Common myeloid progenitor, CD34-positive (primary cell): Measurements from ENCODE around the gene DEDD2.

Source experiments
- CTCF ChIA-PET: fragments of 350-600 bp; sonication (Branson Sonifier 250); formaldehyde crosslinking; loops from one replicate; lab custom pipeline; 2021; ENCODE audit warnings: antibody characterized with exemption; lab: Charles Lee
- POLR2A ChIA-PET: fragments of 350-600 bp; sonication (Branson Sonifier 250); formaldehyde crosslinking; loops from one replicate; lab custom pipeline; 2021; ENCODE audit warnings: antibody characterized with exemption; lab: Charles Lee
- DNase-seq, 3 donors: peaks; one replicate each; pipeline versions ENCODE4 v3.0.0 to v3.0.0-alpha.2; 2013
- H3K27ac ChIP-seq, 2 experiments: 1 replicate in 1 of 2; 2 replicates in 1 of 2; pipeline ENCODE4 v1.7.0; 2013; ENCODE audit warnings: inconsistent platforms in 2 of 2, low read length in 2 of 2, mild to moderate bottlenecking in 2 of 2, low read depth in 1 of 2, moderate library complexity in 1 of 2; ENCODE audit not compliant: severe bottlenecking in 2 of 2, insufficient read depth in 1 of 2, poor library complexity in 1 of 2
- H3K27me3 ChIP-seq, 5 experiments: replicated peaks in 2 of 5; 1 replicate in 3 of 5; 2 replicates in 2 of 5; pipeline versions ENCODE4 v1.6.1 to v1.7.0; 2013; ENCODE audit warnings: low read length in 4 of 5, mild to moderate bottlenecking in 2 of 5, moderate library complexity in 2 of 5, inconsistent platforms in 1 of 5; ENCODE audit not compliant: insufficient read depth in 5 of 5, control insufficient read depth in 4 of 5
- H3K36me3 ChIP-seq, 4 experiments: 1 replicate in 2 of 4; 2 replicates in 2 of 4; pipeline versions ENCODE4 v1.6.1 to v1.7.0; 2013; ENCODE audit warnings: low read length in 3 of 4, control low read depth in 1 of 4, mild to moderate bottlenecking in 1 of 4; ENCODE audit not compliant: control insufficient read depth in 4 of 4, insufficient read depth in 4 of 4
- H3K4me1 ChIP-seq, 4 experiments: 1 replicate in 3 of 4; 2 replicates in 1 of 4; pipeline versions ENCODE4 v1.6.1 to v1.7.1; 2013; ENCODE audit warnings: low read length in 3 of 4, mild to moderate bottlenecking in 3 of 4, control low read depth in 1 of 4, inconsistent platforms in 1 of 4, moderate library complexity in 1 of 4; ENCODE audit not compliant: control insufficient read depth in 4 of 4, insufficient read depth in 4 of 4; ENCODE audit errors: control extremely low read depth in 1 of 4
- H3K4me3 ChIP-seq, 7 experiments: 1 replicate in 4 of 7; 2 replicates in 3 of 7; pipeline versions ENCODE4 v1.5.1 to v1.7.0; 2013; ENCODE audit warnings: mild to moderate bottlenecking in 7 of 7, low read length in 6 of 7, moderate library complexity in 6 of 7, inconsistent platforms in 2 of 7, low read depth in 2 of 7, control low read depth in 1 of 7; ENCODE audit not compliant: insufficient read depth in 4 of 7, control insufficient read depth in 1 of 7; ENCODE audit errors: extremely low read depth in 1 of 7
- H3K9me3 ChIP-seq, 5 experiments: 1 replicate in 4 of 5; 2 replicates in 1 of 5; pipeline versions ENCODE4 v1.6.1 to v1.7.1; 2013; ENCODE audit warnings: low read length in 4 of 5, mild to moderate bottlenecking in 2 of 5, inconsistent platforms in 1 of 5, low read depth in 1 of 5, moderate library complexity in 1 of 5; ENCODE audit not compliant: control insufficient read depth in 4 of 5, insufficient read depth in 2 of 5; ENCODE audit errors: control extremely low read depth in 1 of 5
- WGBS: methylation state at CpG from one replicate; pipeline ENCODE4 v1.1.5; 2013; ENCODE audit not compliant: insufficient coverage; 5-methylcytosine and 5-hydroxymethylcytosine counted together

Gene DEDD2

DNA sequence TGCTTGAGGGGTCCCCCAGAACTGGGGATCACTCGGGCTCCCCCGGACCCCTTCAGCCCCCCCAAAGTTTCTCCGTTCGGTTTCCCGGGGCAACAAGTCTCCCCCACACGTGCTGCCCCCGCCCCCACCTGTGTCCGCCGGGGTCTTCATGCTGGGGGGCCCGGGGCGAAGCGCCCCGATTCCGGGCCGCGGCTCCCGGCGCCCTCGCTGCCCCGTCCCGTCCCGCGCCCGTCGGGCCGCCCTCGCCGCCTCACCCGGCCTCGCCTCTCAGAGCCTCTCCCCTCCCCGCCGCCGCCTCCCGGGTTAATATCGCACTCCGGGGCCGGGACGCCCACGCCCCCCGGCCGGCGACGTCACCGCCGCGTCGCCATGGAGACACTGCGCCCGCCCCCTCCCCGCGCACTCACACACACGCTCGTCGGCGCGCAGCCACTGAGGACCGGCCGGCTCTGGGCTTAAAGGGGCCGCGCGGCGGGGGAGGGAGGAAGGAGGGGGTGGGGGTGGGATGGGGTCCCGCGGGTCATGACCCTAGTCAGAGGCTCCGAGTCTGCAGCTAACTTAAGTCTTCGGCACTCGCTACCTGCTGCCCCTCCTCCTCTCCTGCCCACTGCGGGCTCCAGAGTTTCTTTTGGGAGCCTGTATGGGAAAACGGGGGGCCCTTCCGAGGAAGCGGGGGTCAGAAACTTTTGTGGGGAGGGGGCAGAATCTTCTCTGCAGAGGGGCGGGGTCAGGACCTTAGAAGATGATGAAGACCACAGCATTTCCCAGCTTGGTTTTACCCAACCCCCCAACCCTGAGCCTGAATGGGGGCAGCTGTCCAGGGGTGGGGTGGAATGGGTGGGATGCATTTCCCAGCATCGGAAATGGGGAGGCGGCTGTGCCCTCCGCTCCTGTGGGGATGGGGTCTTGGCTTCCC is 37.6 kb upstream of the DEDD2 start, which contains the start of gene ERF:
ERF (minus strand) TSS at position 279 of the 916 bp plus-strand sequence; CDS start at position 150, 129 bp downstream.
- peak within 1 kb of the TSS; percentile 84 to 96 (median 89) for H3K4me3 ChIP-seq
- peak; percentile 89 to 95 (median 94) for DNase-seq
- ChIA-PET POLR2A (interaction anchor here (0.8 to 1.5 kb wide), 4 partner anchors 12 to 16 kb away, joined by 3 to 4 read pairs (median 4); partner anchors contain the start of gene CIC), CTCF (interaction anchor here (0.6 to 3.0 kb wide), 4 partner anchors 12 to 304 kb away, joined by 3 to 13 read pairs (median 4); no protein-coding TSS in a partner anchor)
- WGBS = 0% methylated on average over 22 of the region's 75 CpGs
- H3K27ac ChIP-seq = peak within 1 kb of the TSS; percentile 74 to 89
- no peaks in the 10 kb centered on the region for H3K9me3 ChIP-seq
- H3K4me1 ChIP-seq = peaks cover 0 to 45% (median 41%) of the 10 kb centered on the region in 4 experiments
- H3K27me3 ChIP-seq = no peaks in the 10 kb centered on the region
- H3K36me3 ChIP-seq = peaks cover 0 to under 1% (median under 1%) of the 10 kb centered on the region in 4 experiments

- WGBS = 0% methylated on average over 38 of the region's 70 CpGs
- DNase-seq = peak; percentile 81 to 90 (median 88)
- H3K4me3 ChIP-seq = peak overlapping the region; percentile 84 to 96 (median 89)
- peaks cover 0 to 51% (median 46%) of the 10 kb centered on the region in 4 experiments for H3K4me1 ChIP-seq
- no peaks in the 10 kb centered on the region for H3K27me3 ChIP-seq
- H3K9me3 ChIP-seq = no peaks in the 10 kb centered on the region
- H3K36me3 ChIP-seq = peaks cover 0 to 9% (median 5%) of the 10 kb centered on the region in 4 experiments
- H3K27ac ChIP-seq = peak overlapping the region; percentile 74 to 89
- ChIA-PET CTCF (no interaction called here), POLR2A (interaction anchor here (1.1 kb wide), 2 partner anchors 13 to 15 kb away, joined by 3 to 4 read pairs; partner anchors contain the start of gene CIC)
Measured at GRCh38 chr19:42254089-42254849, 36.8 kb upstream of the DEDD2 start.

GRCh38 chr19:42253245-42254088 is 36.0 kb upstream of the DEDD2 start:
- Histone ChIP-seq H3K9me3 (no peaks in the 10 kb centered on the region), H3K27ac (peak overlapping the region; percentile 54 to 89), H3K4me3 (peak overlapping the region; percentile 29 to 96 (median 89)), H3K4me1 (peaks cover 0 to 52% (median 47%) of the 10 kb centered on the region in 4 experiments), H3K27me3 (no peaks in the 10 kb centered on the region), H3K36me3 (peaks cover 0 to 17% (median 10%) of the 10 kb centered on the region in 4 experiments)
- DNase-seq = peak in 2 of 3 donors; percentile 57 to 70
- 0% methylated on average over 8 of the region's 71 CpGs for WGBS
- POLR2A ChIA-PET = no interaction called here
- CTCF ChIA-PET = interaction anchor here (12.3 kb wide), 1 partner anchor 26 kb away, joined by 159 read pairs; no protein-coding TSS in a partner anchor

GRCh38 chr19:42252365-42253244 is 35.1 kb upstream of the DEDD2 start:
- POLR2A ChIA-PET = interaction anchor here (2.0 to 2.8 kb wide), 2 partner anchors 17 to 27 kb away, joined by 10 to 12 read pairs; partner anchors contain the start of gene CIC
- H3K9me3 ChIP-seq = no peaks in the 10 kb centered on the region
- H3K4me3 ChIP-seq = peak overlapping the region; percentile 29 to 86 (median 80)
- no peaks in the 10 kb centered on the region for H3K27me3 ChIP-seq
- DNase-seq = no peak
- 4% methylated on average over 15 of the region's 27 CpGs for WGBS
- peaks cover 0 to 52% (median 47%) of the 10 kb centered on the region in 4 experiments for H3K4me1 ChIP-seq
- H3K27ac ChIP-seq = peak overlapping the region; percentile 54 to 76
- H3K36me3 ChIP-seq = peaks cover 0 to 21% (median 11%) of the 10 kb centered on the region in 4 experiments
- CTCF ChIA-PET = interaction anchor here (0.9 to 12.3 kb wide), 3 partner anchors 10 to 43 kb away, joined by 3 to 159 read pairs (median 4); partner anchors contain the start of gene GSK3A

GRCh38 chr19:42251572-42252358 is 34.3 kb upstream of the DEDD2 start:
- ChIA-PET CTCF (interaction anchor here (0.7 to 12.3 kb wide), 8 partner anchors 9 to 43 kb away, joined by 3 to 159 read pairs (median 3); partner anchors contain the start of genes CIC, GSK3A and ZNF526), POLR2A (interaction anchor here (2.0 to 2.8 kb wide), 2 partner anchors 18 to 28 kb away, joined by 10 to 12 read pairs; partner anchors contain the start of gene CIC)
- Histone ChIP-seq H3K4me3 (peak overlapping the region in 5 of 7 experiments; percentile 36 to 86 (median 73)), H3K4me1 (peaks cover 0 to 52% (median 47%) of the 10 kb centered on the region in 4 experiments), H3K27me3 (no peaks in the 10 kb centered on the region), H3K27ac (peak overlapping the region in 1 of 2 experiments; percentile 44), H3K36me3 (peaks cover 0 to 27% (median 11%) of the 10 kb centered on the region in 4 experiments), H3K9me3 (no peaks in the 10 kb centered on the region)
- no peak for DNase-seq
- WGBS = 88% methylated on average over 2 of the region's 4 CpGs
